GM18505 (cell line): ENCODE results near the gene SVIL.
"Not testable (repeated sequence)": the region's sequence is repeated elsewhere in the genome, so short reads cannot be mapped to it uniquely, and the experiment has no call there.

Experiments used
- ATAC-seq: cut with Tn5 transposase; IDR thresholded peaks from one replicate; pipeline ENCODE4 v1.9.1; 2021; ENCODE audit not compliant: unreplicated experiment
- POLR2A ChIP-seq: IDR thresholded peaks from 4 replicates; pipeline ENCODE4 v1.6.1; 2011; ENCODE audit warnings: borderline replicate concordance; ENCODE audit not compliant: insufficient read depth, insufficient read length; ENCODE audit errors: extremely low read depth

SVIL gene

GRCh38 chr10:29596826-29597225 lies 37.9 kb downstream of the SVIL start:
- ATAC-seq = no peak

GRCh38 chr10:29596356-29596755 lies 38.4 kb downstream of the SVIL start:
- ATAC-seq = no peak
- no peak for TF ChIP-seq POLR2A

More at GRCh38 chr10:29596826-29597225, 37.9 kb downstream of the SVIL start:
- no peak for TF ChIP-seq POLR2A

- TF ChIP-seq POLR2A = no peak
- no peak for ATAC-seq
Observed at GRCh38 chr10:29595636-29596225, 39.0 kb downstream of the SVIL start.

GRCh38 chr10:29595146-29595545 lies 39.6 kb downstream of the SVIL start:
- no peak for TF ChIP-seq POLR2A
- ATAC-seq = no peak

- TF ChIP-seq POLR2A = no peak
- ATAC-seq = no peak
Observed at GRCh38 chr10:29591651-29591968, 43.2 kb downstream of the SVIL start.

- TF ChIP-seq POLR2A = no peak
- no peak for ATAC-seq
Observed at GRCh38 chr10:29590915-29591650, 43.7 kb downstream of the SVIL start.

- no peak for TF ChIP-seq POLR2A
- ATAC-seq = no peak
Observed at GRCh38 chr10:29588629-29589421, 45.9 kb downstream of the SVIL start.

GRCh38 chr10:29587750-29588628 lies 46.8 kb downstream of the SVIL start:
- ATAC-seq = not testable (repeated sequence)

GRCh38 chr10:29587102-29587749 lies 47.5 kb downstream of the SVIL start:
- not testable (repeated sequence) for ATAC-seq

- no peak for ATAC-seq
- no peak for TF ChIP-seq POLR2A
Observed at GRCh38 chr10:29586509-29586908, 48.3 kb downstream of the SVIL start.

- ATAC-seq = no peak
Observed at GRCh38 chr10:29585488-29585976, 49.2 kb downstream of the SVIL start.

GRCh38 chr10:29584436-29584835 lies 50.3 kb downstream of the SVIL start:
- TF ChIP-seq POLR2A = no peak
- ATAC-seq = no peak

More at GRCh38 chr10:29585488-29585976, 49.2 kb downstream of the SVIL start:
- TF ChIP-seq POLR2A = no peak

- TF ChIP-seq POLR2A = no peak
- ATAC-seq = no peak
Observed at GRCh38 chr10:29583674-29584073, 51.1 kb downstream of the SVIL start.

- ATAC-seq = not testable (repeated sequence)
Observed at GRCh38 chr10:29582769-29583168, 52.0 kb downstream of the SVIL start.
